ENCODE results near the gene RUNX3. TPM values are rescaled to one million over a fixed set of nuclear protein-coding genes. Genes with fewer than 3 reads are reported as not detected.

RUNX3 gene
- total and polyA plus RNA-seq, 2 donors (not counting 1 experiment from before 2014, with no cell fraction given): 0.48 to 0.66 TPM

DNA sequence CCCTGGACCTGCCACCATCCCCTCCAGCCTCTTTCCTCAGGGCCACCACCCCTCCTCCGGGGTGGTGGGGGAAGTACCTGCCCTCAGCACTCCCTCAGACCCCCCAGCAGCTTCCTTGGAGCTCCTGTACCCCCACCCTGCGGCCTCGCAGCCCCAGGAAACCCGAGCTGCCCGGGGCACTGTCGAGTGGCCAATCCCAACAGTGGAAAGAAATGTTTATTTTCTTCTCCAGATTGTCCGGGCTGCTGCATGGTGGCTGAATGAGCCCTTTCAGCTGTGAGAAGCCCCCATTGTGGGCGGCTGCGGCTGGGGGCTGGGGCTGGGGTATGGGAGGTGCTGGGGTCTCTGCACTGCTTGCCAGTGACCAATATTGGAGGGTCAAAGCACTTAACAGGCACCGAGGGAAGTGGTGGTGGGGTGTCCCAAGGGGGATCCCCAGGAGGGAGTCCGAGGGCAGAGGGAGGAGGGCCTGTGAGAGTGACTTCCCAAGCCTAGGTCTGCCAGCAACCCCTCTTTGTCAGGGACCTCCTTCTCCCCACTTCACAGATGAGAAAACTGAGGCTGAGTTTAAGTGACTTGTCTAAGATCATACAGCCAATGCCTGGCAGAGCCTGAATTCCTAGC lies 25.2 kb downstream of the RUNX3 start:
- TF ChIP-seq, protein P1, sequence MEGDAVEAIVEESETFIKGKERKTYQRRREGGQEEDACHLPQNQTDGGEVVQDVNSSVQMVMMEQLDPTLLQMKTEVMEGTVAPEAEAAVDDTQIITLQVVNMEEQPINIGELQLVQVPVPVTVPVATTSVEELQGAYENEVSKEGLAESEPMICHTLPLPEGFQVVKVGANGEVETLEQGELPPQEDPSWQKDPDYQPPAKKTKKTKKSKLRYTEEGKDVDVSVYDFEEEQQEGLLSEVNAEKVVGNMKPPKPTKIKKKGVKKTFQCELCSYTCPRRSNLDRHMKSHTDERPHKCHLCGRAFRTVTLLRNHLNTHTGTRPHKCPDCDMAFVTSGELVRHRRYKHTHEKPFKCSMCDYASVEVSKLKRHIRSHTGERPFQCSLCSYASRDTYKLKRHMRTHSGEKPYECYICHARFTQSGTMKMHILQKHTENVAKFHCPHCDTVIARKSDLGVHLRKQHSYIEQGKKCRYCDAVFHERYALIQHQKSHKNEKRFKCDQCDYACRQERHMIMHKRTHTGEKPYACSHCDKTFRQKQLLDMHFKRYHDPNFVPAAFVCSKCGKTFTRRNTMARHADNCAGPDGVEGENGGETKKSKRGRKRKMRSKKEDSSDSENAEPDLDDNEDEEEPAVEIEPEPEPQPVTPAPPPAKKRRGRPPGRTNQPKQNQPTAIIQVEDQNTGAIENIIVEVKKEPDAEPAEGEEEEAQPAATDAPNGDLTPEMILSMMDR (conservative IDR thresholded peaks at IDR 0.05 in 1 of 2, IDR thresholded peaks at IDR 0.05 in 1 of 2; ENCODE audit: low read depth in 1 of 2, low read length in 2 of 2): no peak
- Histone ChIP-seq H3K36me3 (ENCODE audit: control insufficient read depth, insufficient read depth, low read length) (no peaks in the 10 kb centered on the region), H3K4me1 (ENCODE audit: control insufficient read depth, extremely low read depth, insufficient read depth, low read length) (no peaks in the 10 kb centered on the region), H3K79me2 (ENCODE audit: control insufficient read depth, insufficient read depth, low read length) (no peaks in the 10 kb centered on the region), H3K27ac (ENCODE audit: insufficient read depth, low read length) (no peak overlapping the region), H3K9me3 (ENCODE audit: control insufficient read depth, insufficient read depth, low read depth, low read length) (no peaks in the 10 kb centered on the region), H3K9ac (ENCODE audit: insufficient read depth, low read length) (no peak overlapping the region), H4K20me1 (ENCODE audit: control insufficient read depth, extremely low read depth, insufficient read depth, low read length) (no peaks in the 10 kb centered on the region), H3K4me2 (ENCODE audit: extremely low read depth, insufficient read depth, low read length) (no peak overlapping the region), H3K27me3 (ENCODE audit: control insufficient read depth, insufficient read depth, low read length) (peaks cover 3% of the 10 kb centered on the region), H2AFZ (ENCODE audit: low read length) (no peak overlapping the region), H3K4me3 (replicated peaks in 1 of 4; ENCODE audit: control extremely low read depth in 1 of 4, insufficient read depth in 1 of 4, low read depth in 3 of 4, low read length in 4 of 4) (no peak overlapping the region)
- DNase-seq (ENCODE audit: low read depth in 2 of 2): no peak

DNA sequence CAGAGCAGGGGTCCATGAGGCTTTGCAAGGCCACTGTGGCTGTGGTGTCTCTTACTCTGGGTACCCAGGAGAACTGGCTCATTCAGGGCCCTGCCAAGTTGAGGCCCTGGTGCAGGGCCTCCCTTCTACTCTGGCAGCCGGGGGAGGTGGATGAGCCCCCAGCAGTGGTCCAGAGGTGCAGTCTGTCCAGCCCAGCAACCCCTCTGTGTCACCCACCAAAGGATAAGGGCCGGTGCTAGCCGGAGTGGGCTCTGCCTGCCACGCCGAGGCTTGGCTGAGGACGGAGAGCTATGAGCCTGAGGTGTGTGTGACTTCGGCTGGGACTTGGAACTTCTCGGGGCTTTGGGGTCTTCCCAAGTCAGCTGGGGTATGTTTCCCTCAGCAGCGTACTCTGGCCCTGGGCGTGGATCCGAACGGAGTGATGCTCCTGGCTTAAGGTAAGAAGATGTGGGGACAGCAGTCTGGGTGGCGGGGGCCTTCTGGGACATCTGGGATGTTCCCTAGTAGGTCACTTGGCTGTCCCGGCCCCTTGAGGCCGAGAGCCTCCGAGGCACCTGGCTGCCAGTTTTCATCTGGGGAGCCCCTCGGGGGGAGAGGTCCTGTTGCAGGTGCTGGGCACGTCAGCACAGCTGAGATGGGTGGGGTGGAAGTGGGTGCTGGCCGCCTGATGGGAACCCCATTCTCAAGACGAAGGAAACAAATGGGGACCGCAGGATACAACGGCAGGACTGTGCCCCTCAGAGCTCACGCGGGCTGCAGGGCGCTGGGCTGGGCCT lies 25.9 kb downstream of the RUNX3 start:
- Histone ChIP-seq H2AFZ (ENCODE audit: low read length) (no peak overlapping the region), H3K4me2 (ENCODE audit: extremely low read depth, insufficient read depth, low read length) (no peak overlapping the region), H3K79me2 (ENCODE audit: control insufficient read depth, insufficient read depth, low read length) (no peaks in the 10 kb centered on the region), H3K36me3 (ENCODE audit: control insufficient read depth, insufficient read depth, low read length) (no peaks in the 10 kb centered on the region), H4K20me1 (ENCODE audit: control insufficient read depth, extremely low read depth, insufficient read depth, low read length) (no peaks in the 10 kb centered on the region), H3K4me3 (replicated peaks in 1 of 4; ENCODE audit: control extremely low read depth in 1 of 4, insufficient read depth in 1 of 4, low read depth in 3 of 4, low read length in 4 of 4) (no peak overlapping the region), H3K9me3 (ENCODE audit: control insufficient read depth, insufficient read depth, low read depth, low read length) (no peaks in the 10 kb centered on the region), H3K27ac (ENCODE audit: insufficient read depth, low read length) (no peak overlapping the region), H3K27me3 (ENCODE audit: control insufficient read depth, insufficient read depth, low read length) (peaks cover 3% of the 10 kb centered on the region), H3K4me1 (ENCODE audit: control insufficient read depth, extremely low read depth, insufficient read depth, low read length) (no peaks in the 10 kb centered on the region), H3K9ac (ENCODE audit: insufficient read depth, low read length) (no peak overlapping the region)
- TF ChIP-seq, protein P1 (conservative IDR thresholded peaks at IDR 0.05 in 1 of 2, IDR thresholded peaks at IDR 0.05 in 1 of 2; ENCODE audit: low read depth in 1 of 2, low read length in 2 of 2): no peak
- no peak for TF ChIP-seq EZH2 (IDR thresholded peaks at IDR 0.05; ENCODE audit: low read length, missing control alignments)
- no peak for DNase-seq (ENCODE audit: low read depth in 2 of 2)

DNA sequence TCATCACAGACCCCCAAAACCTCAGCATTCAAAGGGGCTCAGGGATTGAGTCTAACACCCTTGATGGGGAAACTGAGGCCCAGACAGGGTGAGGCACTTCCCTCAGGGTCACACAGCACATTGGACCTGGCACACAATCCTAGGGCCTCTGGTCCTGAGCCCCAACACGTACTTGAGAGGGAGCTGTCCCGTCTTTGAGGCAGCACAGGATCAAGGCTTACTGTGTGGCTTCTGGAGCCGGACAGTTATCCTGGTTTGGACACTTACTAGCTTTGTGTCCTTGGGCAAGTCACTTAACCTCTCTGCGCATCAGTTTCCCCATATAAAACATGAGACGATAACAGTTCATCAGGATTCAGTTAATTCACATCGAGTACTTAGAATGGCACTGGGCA lies 26.5 kb downstream of the RUNX3 start:
- Histone ChIP-seq H3K4me3 (replicated peaks in 1 of 4; ENCODE audit: control extremely low read depth in 1 of 4, insufficient read depth in 1 of 4, low read depth in 3 of 4, low read length in 4 of 4) (no peak overlapping the region), H3K79me2 (ENCODE audit: control insufficient read depth, insufficient read depth, low read length) (no peaks in the 10 kb centered on the region), H3K9ac (ENCODE audit: insufficient read depth, low read length) (no peak overlapping the region), H3K9me3 (ENCODE audit: control insufficient read depth, insufficient read depth, low read depth, low read length) (no peaks in the 10 kb centered on the region), H3K4me2 (ENCODE audit: extremely low read depth, insufficient read depth, low read length) (no peak overlapping the region), H3K36me3 (ENCODE audit: control insufficient read depth, insufficient read depth, low read length) (no peaks in the 10 kb centered on the region), H4K20me1 (ENCODE audit: control insufficient read depth, extremely low read depth, insufficient read depth, low read length) (no peaks in the 10 kb centered on the region), H2AFZ (ENCODE audit: low read length) (no peak overlapping the region), H3K4me1 (ENCODE audit: control insufficient read depth, extremely low read depth, insufficient read depth, low read length) (no peaks in the 10 kb centered on the region), H3K27ac (ENCODE audit: insufficient read depth, low read length) (no peak overlapping the region), H3K27me3 (ENCODE audit: control insufficient read depth, insufficient read depth, low read length) (peaks cover 3% of the 10 kb centered on the region)
- DNase-seq (ENCODE audit: low read depth in 2 of 2): no peak
- no peak for TF ChIP-seq EZH2 (IDR thresholded peaks at IDR 0.05; ENCODE audit: low read length, missing control alignments)
- TF ChIP-seq, protein P1 (conservative IDR thresholded peaks at IDR 0.05 in 1 of 2, IDR thresholded peaks at IDR 0.05 in 1 of 2; ENCODE audit: low read depth in 1 of 2, low read length in 2 of 2): no peak

Data from fibroblast of lung (primary cell).